Panc1 (cell line): ENCODE measurements around the gene OXT.

Experiments
- POLR2AphosphoS5 ChIP-seq: IDR thresholded peaks from 2 replicates; pipeline ENCODE4 v1.6.1; 2012; ENCODE audit warnings: mild to moderate bottlenecking, low read depth, low read length, moderate library complexity
- SIN3A ChIP-seq: IDR thresholded peaks from 2 replicates; pipeline ENCODE4 v1.6.1; 2012; ENCODE audit warnings: low read depth, mild to moderate bottlenecking, low read length, moderate library complexity, borderline replicate concordance; ENCODE audit not compliant: insufficient read depth
- TCF7L2 ChIP-seq: IDR thresholded peaks from 2 replicates; pipeline ENCODE4 v1.6.1; 2011; ENCODE audit warnings: mild to moderate bottlenecking, low read depth, low read length, inconsistent platforms
- TF ChIP-seq, protein P1 (sequence below): fragments of 450-650 bp; IDR thresholded peaks from 2 replicates; pipeline ENCODE4 v1.5.1; 2017; ENCODE audit warnings: mild to moderate bottlenecking
- TF ChIP-seq, protein P2 (sequence below), 2 experiments: IDR thresholded peaks; 2 replicates each; pipeline ENCODE4 v1.6.1; 2011 to 2012; ENCODE audit warnings: low read depth in 2 of 2, control low read depth in 1 of 2, low read length in 1 of 2, mild to moderate bottlenecking in 1 of 2, moderate library complexity in 1 of 2; ENCODE audit not compliant: insufficient read depth in 1 of 2

DNA sequence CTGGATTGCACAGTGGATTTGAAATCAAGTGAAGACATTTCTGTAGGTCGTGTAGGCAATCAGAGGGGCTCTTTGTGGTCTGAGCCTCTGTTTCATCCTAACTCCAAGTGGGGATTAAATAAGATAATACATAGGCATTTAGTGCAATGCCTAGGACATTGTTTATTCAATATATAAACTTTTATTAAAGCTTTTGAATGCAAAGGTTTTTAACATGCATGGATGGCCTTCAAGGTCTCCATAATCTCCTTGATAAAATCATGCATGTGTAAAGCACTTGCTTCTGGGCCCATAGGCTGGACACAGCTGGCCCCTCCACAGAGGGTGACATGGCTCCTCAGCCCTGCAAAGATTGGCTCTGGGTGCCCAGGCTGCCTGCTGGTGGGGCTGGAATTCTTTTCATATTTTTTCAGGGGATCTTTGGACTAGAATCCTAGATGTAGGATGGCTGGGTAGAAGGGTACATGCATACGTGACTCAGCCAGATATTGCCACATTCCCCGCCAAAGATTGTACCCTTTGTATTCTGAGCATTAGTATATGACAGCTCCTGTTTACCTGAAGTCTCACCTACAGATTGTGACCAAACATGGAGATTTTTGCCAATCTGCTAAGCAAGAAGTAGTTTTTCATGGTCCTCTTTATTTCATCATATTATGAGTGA lies 32.1 kb downstream of the OXT start:
- TF ChIP-seq, protein P1, sequence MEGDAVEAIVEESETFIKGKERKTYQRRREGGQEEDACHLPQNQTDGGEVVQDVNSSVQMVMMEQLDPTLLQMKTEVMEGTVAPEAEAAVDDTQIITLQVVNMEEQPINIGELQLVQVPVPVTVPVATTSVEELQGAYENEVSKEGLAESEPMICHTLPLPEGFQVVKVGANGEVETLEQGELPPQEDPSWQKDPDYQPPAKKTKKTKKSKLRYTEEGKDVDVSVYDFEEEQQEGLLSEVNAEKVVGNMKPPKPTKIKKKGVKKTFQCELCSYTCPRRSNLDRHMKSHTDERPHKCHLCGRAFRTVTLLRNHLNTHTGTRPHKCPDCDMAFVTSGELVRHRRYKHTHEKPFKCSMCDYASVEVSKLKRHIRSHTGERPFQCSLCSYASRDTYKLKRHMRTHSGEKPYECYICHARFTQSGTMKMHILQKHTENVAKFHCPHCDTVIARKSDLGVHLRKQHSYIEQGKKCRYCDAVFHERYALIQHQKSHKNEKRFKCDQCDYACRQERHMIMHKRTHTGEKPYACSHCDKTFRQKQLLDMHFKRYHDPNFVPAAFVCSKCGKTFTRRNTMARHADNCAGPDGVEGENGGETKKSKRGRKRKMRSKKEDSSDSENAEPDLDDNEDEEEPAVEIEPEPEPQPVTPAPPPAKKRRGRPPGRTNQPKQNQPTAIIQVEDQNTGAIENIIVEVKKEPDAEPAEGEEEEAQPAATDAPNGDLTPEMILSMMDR: no peak
- no peak for TF ChIP-seq POLR2AphosphoS5
- TF ChIP-seq SIN3A: no peak
- TF ChIP-seq, protein P2, sequence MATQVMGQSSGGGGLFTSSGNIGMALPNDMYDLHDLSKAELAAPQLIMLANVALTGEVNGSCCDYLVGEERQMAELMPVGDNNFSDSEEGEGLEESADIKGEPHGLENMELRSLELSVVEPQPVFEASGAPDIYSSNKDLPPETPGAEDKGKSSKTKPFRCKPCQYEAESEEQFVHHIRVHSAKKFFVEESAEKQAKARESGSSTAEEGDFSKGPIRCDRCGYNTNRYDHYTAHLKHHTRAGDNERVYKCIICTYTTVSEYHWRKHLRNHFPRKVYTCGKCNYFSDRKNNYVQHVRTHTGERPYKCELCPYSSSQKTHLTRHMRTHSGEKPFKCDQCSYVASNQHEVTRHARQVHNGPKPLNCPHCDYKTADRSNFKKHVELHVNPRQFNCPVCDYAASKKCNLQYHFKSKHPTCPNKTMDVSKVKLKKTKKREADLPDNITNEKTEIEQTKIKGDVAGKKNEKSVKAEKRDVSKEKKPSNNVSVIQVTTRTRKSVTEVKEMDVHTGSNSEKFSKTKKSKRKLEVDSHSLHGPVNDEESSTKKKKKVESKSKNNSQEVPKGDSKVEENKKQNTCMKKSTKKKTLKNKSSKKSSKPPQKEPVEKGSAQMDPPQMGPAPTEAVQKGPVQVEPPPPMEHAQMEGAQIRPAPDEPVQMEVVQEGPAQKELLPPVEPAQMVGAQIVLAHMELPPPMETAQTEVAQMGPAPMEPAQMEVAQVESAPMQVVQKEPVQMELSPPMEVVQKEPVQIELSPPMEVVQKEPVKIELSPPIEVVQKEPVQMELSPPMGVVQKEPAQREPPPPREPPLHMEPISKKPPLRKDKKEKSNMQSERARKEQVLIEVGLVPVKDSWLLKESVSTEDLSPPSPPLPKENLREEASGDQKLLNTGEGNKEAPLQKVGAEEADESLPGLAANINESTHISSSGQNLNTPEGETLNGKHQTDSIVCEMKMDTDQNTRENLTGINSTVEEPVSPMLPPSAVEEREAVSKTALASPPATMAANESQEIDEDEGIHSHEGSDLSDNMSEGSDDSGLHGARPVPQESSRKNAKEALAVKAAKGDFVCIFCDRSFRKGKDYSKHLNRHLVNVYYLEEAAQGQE (IDR thresholded peaks at IDR 0.05; ENCODE audit: insufficient read depth in 1 of 2, low read depth in 2 of 2, low read length in 1 of 2): no peak
- TF ChIP-seq TCF7L2: no peak
